HT1080 (cell line): ENCODE data around the gene UTRN. TPM values are rescaled to one million over a fixed set of nuclear protein-coding genes. Genes with fewer than 3 reads are reported as not detected.

Experiments
- DNase-seq: peaks from one replicate; pipeline ENCODE4 v3.0.0-alpha.2; 2015; ENCODE audit warnings: low read depth
- total RNA-seq: library from RNA; depleted of rRNA; stranded (reverse); fragments of >200 nt; shearing (Covaris generic); gene quantifications from 2 replicates; pipeline ENCODE4 v1.2.3, GENCODE V29; 2014

Gene UTRN
- total RNA-seq, 1 experiment from 2014 or later: 34.3 TPM

- no peak for DNase-seq
These were observed 26.2 kb downstream of the UTRN start for GRCh38 chr6:144311361-144311760.

- DNase-seq: no peak
These were observed 28.9 kb downstream of the UTRN start for GRCh38 chr6:144314003-144314485.

GRCh38 chr6:144314562-144314961 lies 29.4 kb downstream of the UTRN start:
- no peak for DNase-seq

DNA sequence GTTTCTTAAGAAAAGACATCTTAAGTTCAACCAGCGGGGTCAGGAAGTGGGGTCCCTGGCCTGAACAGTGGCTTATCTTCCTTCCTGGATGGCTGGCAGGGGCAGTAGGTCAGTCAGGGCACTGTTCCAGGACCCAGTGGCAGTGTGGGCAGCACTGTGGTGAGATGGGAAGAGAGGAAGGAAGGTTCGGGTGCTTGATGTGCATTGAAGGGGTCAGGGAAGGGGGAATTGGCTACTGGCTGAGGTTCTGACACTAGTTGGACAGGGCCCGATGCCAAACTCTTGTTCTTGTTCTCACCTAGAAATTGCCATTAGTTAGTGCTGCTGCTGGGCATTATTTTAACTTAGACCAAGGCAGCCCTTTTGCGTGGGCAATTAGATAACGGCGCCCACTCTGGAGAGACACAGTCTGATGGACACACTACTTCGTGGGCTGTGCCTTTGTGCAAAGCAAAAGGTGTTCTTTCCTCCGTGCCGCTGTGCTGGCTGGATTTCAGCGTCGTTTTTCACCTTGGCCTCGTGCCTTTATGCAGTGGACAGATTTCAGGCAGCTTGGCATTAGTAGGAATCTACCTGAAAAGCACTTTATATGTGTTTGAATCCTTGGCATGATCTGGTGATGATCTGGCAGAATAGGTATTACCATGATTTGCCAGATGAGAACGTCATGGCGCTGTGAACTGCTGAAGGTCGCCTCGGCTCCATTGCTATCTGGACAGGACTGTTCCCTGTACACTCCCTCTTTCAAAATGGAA lies 30.3 kb downstream of the UTRN start:
- no peak for DNase-seq

- no peak for DNase-seq
These were observed 31.1 kb downstream of the UTRN start for GRCh38 chr6:144315981-144316861.

- no peak for DNase-seq
These were observed 31.7 kb downstream of the UTRN start for GRCh38 chr6:144316862-144317195.

- no peak for DNase-seq
These were observed 32.6 kb downstream of the UTRN start for GRCh38 chr6:144317736-144318135.

GRCh38 chr6:144319211-144319610 lies 34.1 kb downstream of the UTRN start:
- no peak for DNase-seq

DNA sequence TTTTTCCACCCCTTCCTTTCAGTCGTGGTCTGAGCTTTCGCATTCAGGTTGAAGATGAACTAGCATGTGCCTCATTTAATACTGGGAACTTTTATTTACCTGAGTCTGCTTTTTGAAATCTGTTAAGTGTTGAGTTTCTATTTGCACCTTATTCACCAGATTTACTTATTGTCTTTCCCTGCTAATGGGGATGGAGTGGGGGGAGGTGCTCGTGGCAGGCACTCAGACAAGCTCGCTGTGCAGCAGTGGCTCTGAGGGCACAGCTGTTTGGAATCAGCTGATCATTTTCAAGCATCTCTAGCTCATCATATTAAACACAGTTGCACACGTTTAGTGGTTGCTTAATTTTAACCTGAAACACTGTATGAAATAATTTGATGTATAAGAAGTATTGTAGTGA lies 35.6 kb downstream of the UTRN start:
- DNase-seq: no peak

GRCh38 chr6:144321839-144322591 lies 36.9 kb downstream of the UTRN start:
- DNase-seq: peak; percentile 34

GRCh38 chr6:144325232-144325631 lies 40.1 kb downstream of the UTRN start:
- no peak for DNase-seq

- DNase-seq: no peak
These were observed 41.3 kb downstream of the UTRN start for GRCh38 chr6:144326393-144326792.

DNA sequence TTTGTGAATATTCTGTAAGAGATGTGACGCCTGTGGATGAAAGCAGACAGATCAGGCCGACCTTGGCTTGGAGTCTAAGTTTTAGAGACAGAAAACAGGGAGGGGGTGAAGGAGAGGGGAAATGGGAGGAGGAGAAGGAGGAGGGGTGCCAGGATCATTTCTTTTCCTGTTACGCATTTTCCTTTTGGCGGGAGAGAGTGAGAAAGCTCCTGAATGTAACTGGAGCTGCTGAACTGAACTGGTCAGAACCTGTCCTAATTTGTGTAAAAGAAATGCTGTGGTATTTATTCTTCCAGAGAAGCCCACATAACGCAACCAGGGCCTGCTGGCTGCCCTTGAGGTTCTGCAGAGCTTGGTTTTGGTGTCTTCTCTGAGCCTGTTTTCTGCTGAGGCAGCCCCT lies 41.9 kb downstream of the UTRN start:
- DNase-seq: no peak

DNA sequence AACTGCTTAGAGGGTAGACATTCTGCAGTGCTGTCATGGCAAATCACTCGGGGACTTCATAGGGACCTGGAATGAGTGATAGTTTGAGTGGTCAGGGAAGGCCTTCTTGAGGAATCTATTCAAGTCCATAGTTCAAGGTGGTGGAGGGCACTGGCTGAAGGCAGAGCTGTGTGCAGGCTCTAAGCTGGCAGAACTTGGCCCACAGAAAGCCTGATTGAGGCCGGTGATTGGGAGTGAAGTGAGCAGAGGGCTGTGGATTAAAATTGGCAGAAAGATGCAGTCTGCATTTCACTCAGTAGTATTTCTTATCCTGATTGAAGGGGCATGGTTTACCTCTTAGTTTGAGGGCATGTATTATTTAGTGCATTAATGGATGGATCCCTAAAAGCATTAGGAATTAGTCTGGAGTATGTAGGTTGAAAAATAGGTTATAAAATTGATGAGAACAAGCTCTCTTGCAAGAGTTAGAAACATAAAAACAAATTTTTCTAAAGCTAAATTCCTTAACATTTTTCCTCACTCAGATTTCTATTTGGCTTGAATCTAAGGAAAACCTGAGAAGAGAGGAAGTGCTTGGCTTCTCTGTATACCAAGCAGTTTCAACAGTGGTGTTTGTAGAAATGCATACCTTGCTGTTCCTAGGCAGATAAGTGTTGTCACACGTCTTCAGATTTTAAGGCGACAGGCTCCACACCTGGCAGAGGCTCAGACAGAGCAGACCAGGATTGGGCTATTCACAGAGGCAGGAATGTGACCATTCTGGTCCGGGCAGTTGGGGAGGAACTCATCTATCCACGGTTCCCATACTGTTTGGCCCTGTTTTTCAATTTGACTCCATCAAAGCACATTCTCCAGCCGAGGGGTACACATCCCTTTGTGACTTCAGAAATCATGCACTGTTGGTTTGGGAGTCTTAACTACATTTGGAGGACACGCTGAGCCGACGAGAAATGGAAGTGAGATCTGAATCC lies 45.2 kb downstream of the UTRN start:
- DNase-seq: no peak

DNA sequence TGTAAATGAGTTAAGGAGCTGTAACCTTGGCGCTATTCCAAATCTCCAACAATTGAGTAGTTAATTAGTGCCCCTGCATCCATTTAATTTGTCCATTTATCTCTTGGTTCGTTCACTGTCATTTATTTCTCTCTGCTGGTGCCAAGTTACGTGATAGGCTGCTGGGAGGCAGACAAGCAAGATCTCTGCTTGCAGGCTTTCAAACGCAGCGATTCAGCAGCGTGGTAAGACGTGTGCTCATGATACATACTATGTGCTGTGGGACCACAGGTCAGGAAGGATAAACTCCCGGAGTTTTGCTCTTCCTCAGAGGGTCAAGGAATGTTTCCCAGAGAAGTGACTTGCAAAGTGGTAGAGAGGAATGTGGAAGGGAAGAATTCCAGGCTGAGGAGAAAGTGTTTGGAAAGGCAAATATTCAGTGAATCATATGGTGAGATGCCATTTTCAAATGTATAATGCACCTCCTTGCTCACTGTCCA lies 46.4 kb downstream of the UTRN start:
- peak; percentile 20 for DNase-seq

GRCh38 chr6:144332177-144332576 lies 47.0 kb downstream of the UTRN start:
- no peak for DNase-seq

- no peak for DNase-seq
These were observed 49.1 kb downstream of the UTRN start for GRCh38 chr6:144334150-144334708.
